HG03095 (cell line): Measurements from ENCODE around the gene LYVE1.
"Not testable (repeated sequence)": the region's sequence is repeated elsewhere in the genome, so short reads cannot be mapped to it uniquely, and the experiment has no call there.

Experiments used
- ATAC-seq: cut with Tn5 transposase; IDR thresholded peaks from one replicate; pipeline ENCODE4 v1.9.1; 2021; ENCODE audit warnings: moderate library complexity; ENCODE audit not compliant: unreplicated experiment

The LYVE1 gene, protein sequence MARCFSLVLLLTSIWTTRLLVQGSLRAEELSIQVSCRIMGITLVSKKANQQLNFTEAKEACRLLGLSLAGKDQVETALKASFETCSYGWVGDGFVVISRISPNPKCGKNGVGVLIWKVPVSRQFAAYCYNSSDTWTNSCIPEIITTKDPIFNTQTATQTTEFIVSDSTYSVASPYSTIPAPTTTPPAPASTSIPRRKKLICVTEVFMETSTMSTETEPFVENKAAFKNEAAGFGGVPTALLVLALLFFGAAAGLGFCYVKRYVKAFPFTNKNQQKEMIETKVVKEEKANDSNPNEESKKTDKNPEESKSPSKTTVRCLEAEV

DNA sequence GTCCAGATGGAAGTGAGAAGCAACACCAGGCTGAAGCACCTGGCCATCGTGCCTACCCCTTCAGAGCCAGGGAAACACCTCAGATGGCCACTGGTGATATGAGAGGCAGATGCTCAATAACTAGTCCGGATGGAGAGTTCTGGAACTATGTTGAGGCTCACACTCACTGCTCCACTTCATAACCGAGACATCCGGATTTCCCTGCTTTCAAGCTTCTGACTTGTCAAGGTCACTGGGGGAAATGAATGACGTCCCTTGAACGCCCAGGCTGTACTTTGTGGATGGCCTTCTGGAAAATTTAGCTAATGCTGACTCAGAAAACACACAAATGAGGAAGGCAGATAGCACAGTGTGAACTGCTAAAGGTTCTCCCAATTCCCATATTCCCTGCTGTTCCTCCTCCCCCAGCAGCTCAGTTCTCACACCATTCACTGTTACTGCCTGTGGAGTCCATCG, at the start of gene LYVE1:
TSS of gene LYVE1 (minus strand) at position 180 of the 456 bp plus-strand sequence. CDS start at position 47, 133 bp downstream.
- ATAC-seq, result no peak

DNA sequence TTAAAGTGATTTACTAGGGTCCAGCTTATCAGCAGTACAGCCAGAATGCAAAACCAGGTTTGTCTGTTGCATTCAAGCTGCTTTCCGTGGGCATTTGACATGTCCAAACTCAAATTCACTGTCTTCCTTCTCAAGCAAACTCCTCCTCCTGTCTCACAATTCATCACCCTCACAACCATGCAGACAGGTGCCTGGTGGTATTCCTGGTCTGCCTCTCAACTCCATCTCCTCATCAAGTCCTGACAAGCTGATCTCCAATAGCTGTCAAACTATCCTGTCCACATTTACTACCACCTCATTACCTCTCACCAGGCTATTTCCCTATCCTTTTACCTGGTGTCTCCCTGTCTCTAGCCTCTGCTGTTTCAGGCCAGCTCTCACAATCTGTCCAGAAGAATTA, 49.1 kb upstream of the LYVE1 start:
- ATAC-seq, result no peak

DNA sequence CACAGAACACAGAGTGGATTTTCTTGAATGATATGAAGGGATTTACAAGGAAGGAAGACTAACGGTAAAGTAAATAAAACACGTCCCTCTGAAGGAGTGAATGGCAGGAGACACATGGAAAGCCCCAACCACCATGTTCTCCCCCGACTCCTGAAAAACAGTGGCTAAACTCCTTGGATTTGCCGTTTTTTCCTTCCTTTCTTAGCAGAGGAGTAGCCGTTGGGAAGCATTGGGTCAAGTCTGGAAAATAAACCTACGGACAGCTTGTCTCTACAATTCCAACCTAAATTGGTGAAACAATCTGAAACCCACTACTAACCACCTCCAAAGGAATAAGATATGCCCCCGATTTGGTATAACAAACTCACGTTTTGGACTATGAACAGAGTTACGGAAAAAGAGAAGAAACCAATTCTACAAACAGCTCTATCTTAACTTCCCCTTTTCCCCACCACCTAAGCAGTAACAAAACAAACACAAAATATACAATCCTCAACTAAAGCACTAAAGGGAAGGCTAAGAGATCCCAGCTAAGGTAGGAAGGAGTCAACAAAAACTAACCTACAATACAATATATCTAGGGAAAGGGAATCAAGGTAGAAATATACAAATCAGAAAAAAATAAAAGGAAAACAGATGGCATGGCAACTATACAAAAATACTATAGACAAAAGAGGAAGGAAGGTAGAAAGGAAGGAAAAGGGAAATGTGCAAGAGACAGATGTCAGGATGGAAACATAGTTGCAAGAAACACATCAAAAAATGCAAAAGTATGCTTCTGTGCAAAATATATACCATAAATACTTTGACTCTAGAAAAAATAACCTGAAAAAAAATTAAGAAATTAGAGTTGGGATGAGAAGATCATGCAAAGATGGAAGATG, 43.8 kb upstream of the LYVE1 start:
- no peak for ATAC-seq

DNA sequence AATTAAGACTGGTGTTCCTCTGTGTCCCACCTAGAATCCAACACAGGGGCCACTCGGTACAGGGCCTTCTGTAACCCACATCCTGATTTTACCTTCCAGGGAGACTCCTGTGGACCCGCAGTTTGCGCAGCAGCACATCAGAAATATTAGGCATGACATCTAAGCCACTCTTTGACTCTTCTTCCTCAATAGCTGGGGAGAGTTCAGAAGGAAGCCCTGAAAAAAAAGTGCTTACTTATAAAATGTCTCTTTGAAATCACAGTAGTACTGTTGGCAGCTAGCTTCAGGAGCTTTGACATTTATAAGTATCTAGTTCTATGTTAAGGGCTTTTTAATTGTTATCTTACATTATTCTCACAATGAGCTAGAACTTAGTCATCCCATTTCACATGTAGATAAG, 41.2 kb upstream of the LYVE1 start:
- no peak for ATAC-seq

DNA sequence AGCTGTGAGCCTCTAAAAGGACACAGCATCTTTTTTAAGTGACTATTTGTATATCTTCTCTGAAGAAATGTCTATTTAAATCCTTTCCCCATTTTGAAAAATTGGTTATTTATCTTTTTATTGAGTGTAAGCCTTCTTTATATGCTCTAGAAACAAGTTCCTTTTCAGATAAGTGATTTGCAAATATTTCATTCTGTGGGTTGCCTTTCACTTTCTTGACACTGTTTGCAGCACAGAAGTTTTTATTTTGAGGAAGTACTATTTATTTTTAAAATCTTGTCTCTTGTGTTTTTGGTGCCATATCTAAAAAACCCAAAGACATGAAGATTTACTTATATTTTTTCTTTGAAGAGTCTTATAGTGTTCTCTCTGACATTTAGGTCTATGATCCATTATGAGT, 40.1 kb upstream of the LYVE1 start:
- ATAC-seq, result no peak

DNA sequence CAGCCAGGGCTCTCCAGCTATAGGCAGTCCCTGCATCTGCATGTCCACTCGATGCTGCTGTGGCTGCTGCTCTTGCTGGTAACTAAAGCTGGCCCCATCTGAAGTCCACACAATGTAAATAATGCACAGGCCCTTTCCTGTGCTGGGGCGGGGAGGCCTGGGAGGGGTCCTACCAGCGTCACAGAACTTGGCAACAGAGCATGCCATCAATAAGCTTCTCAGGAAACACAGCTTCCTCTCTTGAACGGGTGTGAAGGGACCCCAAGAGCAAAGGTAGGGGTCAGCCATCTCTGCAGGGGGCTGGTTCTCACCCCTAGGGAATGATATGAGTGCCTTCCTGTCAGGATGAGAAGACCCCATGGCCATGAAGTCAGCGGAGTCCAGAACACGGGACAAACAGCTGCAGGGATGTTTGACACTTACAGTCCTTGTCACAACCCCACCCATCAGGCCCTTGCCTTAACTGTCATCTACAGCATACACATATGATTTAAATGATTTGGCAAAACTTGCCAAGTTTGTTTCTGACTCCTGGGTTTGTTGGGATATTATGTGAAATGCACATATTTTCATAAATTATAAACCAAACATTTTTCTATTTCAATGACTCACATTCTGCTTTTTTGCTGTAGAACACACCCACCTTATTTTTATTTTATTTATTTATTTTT, 39.1 kb upstream of the LYVE1 start:
- ATAC-seq, result no peak

DNA sequence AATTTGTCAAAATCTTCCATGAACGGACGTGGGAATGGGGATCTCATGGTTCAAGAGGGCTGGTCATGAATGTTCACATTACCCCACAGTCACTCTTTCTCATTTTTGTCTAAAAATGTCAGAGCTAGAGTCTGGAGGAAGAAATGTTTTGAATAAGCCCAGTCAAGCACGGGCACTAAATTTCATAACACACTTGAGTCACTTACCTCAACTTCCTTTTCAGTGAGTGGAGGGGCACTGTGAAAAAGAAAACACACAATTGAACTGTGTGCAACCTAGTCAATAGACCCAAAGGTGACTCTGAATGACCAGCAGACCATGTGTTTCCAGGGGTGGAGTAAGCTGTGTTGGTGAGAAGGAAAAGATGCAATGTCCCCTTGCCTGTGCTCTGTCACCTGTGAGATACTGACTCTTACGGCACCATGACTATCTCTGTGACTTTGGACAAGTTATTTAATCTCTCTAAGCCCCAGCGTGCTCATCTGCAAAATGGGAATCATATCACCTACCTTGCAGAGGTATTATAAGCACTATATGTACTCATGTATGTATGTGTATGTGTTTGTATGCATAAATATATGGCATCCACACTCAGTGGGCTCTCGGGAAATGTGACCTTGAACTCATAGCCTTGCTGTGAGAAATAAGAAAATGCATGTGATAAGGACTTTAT, 38.2 kb upstream of the LYVE1 start:
- peak; percentile 66 for ATAC-seq

DNA sequence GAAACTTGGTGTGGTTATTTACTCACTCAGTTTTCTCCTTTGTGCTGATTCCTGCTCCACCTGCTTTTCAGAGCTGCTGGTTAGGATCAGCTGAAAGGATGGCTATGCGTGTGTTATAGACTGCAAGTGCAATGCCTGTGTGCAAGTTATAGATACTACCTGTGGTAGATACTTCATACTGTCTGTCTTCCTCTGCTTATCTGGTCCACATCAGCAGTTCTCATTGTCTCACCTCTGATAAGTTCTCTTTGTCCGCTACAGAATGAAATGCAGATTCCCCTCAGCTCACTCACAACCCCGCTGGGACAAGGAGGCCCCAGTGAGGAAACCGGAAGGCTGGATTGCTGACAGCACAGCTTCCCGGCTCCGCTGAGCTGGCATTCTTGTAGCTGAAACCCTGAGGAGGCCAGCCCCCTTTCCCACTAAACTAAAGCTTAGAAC, 37.5 kb upstream of the LYVE1 start:
- no peak for ATAC-seq

DNA sequence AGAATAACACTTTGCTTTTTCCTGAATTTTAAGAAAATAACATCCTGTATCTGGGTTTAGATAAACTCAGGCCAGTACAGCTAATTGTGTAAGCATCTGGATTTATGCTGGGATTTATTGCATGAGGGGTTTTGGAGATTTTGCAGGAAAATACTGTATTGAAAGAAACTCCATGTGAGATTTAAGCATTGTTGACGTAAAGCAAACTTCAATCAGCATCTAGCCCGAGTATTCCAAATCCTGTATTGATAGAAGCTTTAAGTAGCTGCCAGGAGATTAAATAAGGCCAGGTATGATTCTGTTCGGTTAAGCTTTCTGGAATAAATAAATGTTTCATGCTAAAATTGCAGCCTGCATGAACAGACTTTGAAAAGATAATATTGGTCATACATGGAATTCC, 36.3 kb upstream of the LYVE1 start:
- no peak for ATAC-seq

DNA sequence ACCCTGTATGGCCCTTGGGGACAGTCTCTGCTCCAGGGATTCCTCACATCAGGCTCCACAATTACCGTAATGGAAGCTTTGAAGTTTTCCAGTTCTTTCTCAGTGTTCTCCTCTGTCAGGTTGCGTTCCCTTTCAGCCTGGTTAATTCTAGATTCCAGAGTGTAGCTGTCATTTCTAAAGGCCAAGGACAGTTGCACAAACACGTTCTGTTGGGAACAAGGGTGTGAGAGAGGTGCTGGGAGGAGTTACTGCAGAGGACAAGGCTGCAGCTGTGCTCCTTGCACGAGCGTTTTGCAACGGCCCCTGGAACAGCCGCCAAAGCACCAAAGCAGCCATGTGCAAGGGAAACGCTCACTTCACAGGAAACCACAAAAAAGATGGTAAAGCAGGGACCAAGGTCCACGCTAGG, 35.9 kb upstream of the LYVE1 start:
- no peak for ATAC-seq

DNA sequence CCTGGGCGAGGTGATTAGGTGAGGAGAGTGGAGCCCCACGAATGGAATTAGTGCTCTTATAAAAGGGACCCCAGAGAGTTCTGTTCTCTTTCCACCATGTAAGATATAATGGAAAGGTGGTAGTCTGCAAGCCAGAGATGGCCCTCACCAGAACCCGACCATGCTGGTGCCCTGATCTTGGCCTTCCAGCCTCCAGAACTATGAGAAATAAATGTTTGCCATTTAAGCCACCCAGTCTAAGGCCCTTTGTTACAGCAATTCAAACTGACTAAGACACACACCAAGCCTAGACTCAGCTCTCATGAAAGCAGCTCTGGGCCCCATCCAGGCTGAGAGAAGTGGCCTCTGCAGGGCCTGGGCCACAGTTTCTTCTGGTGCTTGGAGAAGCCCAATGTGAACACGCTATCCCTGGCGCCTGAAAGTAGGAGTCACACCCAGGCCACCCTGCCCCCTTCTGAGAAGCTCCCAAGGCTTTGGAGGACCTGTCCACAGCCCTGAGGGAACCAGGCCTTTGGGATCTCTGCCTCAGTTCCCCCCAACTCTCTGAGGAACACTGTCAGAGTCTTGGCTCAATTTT, 35.3 kb upstream of the LYVE1 start:
- no peak for ATAC-seq

DNA sequence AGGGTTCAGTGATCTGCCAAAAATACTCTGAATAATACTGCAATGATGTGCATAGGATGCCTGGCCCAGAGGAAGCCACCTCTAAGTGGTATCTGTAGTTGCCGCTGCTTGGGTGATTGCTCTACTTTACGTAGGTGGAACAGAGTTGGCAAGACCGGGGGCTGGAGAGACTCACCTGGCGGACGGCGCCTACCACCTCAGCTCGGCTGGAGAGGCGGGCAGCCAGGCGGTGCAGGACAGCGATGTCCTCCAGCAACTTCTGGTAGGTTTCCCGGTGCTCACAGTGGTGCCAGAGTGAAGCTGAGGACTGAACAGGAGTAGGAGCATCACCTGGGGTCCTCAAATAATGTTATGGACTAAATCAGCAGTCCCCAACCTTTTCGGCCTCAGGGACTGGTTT, 34.5 kb upstream of the LYVE1 start:
- no peak for ATAC-seq

DNA sequence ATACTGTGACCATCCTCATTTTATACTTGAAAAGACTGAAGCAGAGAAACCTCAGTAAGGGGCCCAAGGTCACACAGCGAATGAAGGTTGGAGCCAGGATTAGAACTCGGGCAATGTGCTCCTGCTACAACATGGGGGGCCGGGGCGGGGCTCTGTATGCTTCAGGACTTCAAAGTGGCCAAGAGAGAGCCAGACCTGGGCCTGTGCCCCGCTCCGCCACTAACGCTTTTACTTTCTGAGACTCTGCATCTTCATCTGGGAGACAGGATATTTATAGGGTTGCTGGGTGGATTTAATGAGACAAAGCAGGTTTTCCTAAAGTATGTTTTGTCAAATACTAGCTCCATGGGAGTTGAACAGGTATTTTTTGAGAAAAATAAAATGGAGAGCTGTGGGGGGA, 33.9 kb upstream of the LYVE1 start:
- no peak for ATAC-seq

DNA sequence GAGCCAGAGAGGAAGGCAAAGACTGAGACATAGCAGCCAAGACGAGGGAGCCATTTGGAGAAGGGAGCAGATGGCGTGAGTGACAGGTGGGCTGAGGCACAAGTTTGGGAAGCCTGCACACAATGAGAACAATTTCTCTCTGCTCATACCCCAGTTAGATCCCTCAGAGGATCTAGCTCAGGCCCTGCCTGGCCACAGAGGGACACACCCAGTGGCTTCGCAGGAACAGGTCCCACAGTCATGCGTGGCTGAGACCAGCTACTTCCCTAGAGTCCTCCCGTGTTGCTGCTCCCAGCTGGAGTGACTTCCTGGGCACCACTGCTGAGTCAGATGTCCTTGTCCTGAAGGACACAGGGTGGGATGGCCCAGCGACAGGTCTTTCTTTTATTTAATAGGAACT, 33.4 kb upstream of the LYVE1 start:
- ATAC-seq, result no peak

DNA sequence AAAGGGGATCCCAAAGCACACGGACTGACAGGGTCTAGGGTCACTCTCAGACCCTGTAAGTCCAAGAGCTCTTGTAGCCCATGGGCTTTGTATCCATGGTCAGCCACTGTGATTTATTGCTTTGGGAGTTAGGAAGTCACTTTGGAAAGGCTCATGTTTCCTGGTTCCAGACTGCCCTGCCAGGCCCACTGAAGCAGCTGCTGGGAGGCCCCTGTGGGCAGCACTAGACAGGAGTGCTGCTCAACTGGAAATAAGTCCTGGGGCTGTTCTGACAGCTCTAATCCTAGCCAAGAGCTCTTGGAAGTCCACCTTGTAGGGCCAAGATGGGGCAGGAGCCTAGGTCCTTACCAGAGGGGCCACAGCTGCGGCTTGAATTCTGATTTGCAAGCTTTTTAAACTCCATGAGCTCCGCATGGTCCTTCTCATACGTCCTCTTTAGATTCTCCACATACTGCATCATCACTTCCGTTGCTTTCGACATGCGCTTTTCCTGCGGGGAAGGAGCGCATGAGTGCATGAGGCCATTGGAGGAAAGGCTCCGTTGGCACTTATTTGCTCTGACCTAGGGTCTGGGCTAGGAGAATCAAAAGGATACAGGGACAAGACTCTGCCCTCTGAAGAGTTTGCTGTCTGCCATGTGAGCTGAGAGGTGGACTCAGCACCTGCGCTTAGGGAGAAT, 32.2 kb upstream of the LYVE1 start:
- no peak for ATAC-seq

DNA sequence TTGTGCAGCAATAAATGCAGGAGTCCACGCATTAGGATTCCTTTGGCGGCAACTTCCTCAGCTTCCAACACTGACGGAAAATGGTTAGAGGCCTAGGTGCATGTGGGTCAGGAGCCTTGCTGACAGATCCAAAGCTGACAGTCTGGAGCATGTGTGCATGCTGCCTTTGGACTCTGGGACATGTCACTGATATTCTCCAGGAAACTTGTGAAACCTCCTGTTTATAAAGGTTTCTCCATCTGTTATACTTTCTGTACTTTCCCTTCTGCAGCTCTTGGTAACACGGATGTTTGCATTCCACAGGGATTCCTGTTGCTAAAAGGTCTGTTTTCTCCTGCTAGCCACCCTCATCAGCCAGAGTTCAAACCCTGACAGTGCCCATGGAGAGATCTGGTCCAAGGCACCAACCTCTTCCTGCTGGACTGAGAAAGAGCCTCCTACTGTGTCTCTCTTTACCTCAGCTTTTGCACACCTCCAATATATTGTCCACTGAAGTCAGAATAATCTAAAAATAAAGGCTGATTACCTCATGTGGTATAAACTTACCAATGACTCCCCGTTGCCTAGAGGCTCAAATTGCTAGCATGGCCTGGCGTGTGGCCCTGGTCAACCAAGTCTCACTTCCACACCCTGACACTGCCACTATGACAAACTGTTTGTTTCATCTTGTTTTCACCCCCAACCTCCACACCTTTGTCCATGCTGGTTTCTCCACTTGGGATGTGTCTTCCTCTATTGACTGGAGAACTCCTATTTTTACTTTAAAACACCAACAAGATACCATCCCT, 31.1 kb upstream of the LYVE1 start:
- no peak for ATAC-seq

DNA sequence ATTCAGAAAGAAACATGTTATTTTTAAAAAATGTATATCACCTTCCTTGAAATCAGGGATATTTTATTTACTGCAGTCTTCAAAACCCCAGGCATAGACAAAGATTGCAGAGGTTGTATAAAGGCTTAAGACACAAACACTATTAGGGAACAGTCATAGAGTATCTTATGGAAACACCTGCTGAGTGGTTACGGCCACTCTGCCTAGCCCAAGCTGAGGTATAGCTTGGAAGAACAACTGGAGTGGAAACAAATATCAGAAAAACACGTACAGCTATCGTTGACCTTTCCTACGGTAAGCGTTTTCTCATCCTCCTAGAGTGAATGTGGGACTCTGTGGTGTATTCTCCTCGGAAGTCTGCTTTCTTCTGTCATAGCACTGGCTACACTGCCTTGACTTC, 30.4 kb upstream of the LYVE1 start:
- ATAC-seq, result no peak

DNA sequence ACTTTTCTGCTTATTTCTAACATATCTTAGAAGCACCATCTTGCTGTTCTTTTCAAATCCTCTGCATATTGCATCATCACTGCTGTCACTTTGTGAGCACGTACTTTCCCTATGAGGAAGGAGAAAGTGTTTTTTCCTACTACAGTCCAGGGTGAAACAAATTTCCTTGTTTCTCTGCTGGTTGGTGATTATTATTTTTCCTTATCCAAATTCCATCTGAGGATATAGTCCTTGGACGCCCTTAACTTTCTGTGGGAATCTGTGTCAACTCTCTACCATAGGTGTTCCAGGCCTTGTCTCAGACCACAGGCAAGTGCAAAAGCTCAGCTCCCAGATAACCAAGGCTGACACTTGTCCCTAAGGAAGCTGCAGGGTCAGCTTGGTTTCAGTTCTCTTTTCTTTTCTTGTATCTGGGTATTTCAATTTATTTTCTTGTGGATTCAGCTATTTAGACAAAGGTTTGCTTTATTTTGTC, 29.4 kb upstream of the LYVE1 start:
- no peak for ATAC-seq

DNA sequence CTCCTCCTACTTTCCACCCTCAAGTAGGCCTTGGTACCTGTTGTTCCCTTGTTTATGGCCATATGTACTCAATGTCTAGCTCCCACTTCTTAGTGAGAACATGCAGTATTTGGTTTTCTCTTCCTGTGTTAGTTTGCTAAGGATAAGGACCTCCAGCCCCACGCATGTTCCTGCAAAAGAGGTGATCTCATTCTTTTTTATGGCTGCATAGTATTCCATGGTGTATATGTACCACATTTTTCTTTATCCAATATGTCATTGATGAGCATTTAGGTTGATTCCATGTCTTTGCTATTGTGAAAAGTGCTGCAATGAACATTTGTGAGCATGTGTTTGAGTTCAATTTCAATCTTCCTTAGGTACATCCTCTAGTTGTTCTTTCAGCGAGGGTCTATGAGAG, 27.4 kb upstream of the LYVE1 start:
- not testable (repeated sequence) for ATAC-seq
